Stimulated activated naive CD4-positive, alpha-beta T cell (primary cell): Measurements from ENCODE around the gene BANP.
"Not testable (repeated sequence)": the region's sequence is repeated elsewhere in the genome, so short reads cannot be mapped to it uniquely, and the experiment has no call there.

Experiments
- DNase-seq, 6 experiments: peaks; one replicate each; lab custom pipeline; 2025; lab: John Stamatoyannopoulos, UW

BANP gene

DNA sequence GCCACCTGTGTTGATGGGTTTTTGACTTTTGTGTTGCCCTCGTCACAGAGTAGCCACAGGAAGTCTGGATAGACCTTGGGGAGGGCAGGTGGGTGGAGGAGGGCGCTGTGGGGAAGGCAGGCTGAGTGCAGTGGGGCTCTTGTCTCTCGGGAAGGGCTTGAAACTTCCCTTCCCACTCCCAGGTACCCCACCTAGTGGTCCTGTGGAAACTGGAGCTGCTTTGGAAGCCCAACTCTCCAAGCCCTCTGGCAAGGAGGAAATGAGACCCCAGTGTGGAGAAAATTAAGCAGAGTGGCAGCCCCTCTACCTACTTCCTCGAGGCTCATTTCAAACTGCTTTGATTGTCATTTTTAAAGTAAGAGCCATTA, 24.1 kb upstream of the BANP start:
- DNase-seq: no peak

- no peak for DNase-seq
These were observed 21.2 kb upstream of the BANP start for GRCh38 chr16:87929986-87930385.

GRCh38 chr16:87930456-87930855, 20.8 kb upstream of the BANP start:
- DNase-seq: no peak

GRCh38 chr16:87931504-87931903, 19.7 kb upstream of the BANP start:
- no peak for DNase-seq

DNA sequence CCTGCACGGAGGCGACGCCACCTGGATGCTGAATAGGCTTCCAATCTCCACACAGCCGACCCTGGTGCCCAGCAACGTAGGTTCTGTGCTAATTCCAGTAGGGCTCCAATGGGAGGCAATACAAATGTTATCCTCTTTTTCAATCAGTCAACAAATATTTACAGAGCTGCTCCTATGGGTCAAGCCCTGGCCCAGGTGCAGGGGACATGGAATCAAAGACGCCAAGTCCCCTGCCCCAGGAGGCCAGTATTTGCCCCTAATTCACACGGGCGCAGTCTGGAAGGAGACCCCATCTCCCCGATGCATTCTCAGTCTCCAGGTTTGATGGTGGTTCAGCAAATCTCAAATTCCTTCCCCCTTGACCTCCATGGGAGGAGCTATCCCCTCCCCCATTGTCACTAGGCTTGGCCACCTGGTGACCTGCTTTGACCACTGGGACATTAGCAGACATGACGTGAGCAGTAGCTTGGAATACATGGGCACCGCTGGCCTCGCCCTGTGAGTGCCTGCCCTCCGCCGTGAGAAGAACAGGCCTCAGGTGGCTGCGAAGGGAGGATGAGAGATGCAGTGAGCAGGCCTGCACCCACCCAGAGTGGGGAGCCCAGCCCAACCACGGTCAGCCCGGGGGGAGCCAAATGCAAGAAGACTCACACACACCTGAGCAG, 18.6 kb upstream of the BANP start:
- not testable (repeated sequence) for DNase-seq

- DNase-seq: no peak
These were observed 18.1 kb upstream of the BANP start for GRCh38 chr16:87933140-87933495.

- DNase-seq: not testable (repeated sequence)
These were observed 16.3 kb upstream of the BANP start for GRCh38 chr16:87934752-87935425.

DNA sequence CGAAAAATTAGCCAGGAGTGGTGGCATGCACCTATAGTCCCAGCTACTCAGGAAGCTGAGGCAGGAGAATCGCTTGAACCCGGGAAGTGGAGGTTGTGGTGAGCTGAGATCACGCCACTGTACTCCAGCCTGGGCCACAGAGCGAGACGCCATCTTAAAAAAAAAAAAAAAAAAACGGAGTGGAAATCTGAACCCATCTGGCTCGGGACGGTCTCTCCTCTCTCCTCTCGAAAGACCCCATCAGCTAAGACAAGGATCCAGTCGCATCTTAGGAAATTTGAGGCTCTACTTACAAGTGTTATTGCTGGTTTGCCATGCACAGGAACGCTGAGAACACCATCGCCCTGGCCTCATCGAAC, 15.2 kb upstream of the BANP start:
- not testable (repeated sequence) for DNase-seq

GRCh38 chr16:87936375-87937230, 14.6 kb upstream of the BANP start, which contains the start of gene CA5A:
CA5A (minus strand) TSS chr16:87936529; CDS start chr16:87936450, 79 bp downstream.
- DNase-seq: no peak

GRCh38 chr16:87937231-87937542, 14.0 kb upstream of the BANP start:
- not testable (repeated sequence) for DNase-seq

- no peak for DNase-seq
These were observed 12.8 kb upstream of the BANP start for GRCh38 chr16:87938412-87938949.

DNA sequence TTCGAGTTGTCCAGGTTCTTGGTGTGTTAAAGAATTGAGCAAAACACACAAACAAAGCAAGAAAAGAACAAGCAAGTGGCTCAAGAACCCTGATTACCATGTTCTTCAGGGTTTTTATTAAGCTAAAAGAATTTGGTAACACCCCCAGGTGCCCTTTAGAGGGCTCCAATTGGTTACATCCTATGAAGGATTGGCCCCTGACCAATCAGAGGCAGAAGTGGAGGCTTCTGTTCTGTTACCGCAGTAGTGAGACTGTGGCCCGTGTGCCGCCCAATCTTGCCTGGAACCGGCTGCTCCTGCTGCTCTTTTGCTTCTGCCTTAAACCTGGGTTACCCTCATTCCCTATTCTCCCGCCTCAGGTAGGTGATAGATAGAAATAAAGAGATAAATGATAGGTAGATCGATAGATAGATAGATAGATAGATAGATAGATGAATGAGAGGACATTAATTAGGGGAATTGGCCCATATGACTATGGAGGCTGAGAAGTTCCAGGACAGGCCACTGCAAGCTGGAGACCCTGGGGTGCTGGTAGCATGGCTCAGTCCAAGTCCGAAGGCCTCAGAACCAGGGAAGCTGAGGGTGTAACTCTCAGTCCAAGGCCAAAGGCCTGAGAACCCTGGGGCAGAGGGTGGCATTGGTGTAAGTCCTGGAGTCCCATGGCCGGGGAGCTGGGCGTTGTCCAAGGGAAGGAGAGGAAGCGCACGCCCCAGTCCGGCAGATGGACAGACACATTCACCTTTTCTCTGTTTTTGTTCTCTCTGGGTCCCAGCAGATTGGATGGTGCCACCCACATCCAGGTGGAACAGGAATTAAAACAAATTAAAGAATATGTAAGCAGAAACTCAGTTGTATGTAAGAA, 11.4 kb upstream of the BANP start:
- no peak for DNase-seq

DNA sequence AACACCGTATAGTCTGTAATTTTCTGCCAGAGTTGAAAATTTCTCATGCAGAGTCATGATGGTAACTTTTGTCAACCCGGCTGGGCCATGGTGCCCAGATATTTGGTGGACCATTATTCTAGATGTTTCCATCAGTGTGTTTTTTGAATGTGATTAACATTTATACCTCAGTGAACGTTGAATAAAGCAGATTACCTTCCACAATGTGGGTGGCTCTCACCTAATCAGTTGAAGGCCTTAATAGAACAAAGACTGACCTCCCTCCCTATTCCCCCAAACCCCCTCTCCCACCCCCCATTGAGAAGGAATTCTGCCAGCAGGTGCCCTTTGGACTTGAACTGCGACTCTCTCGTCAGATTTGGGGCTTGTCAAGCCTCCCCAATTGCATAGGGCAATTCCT, 8.6 kb upstream of the BANP start:
- no peak for DNase-seq

GRCh38 chr16:87945351-87946042, 5.7 kb upstream of the BANP start:
- peak in 1 of 6 experiments; percentile 14 for DNase-seq

DNA sequence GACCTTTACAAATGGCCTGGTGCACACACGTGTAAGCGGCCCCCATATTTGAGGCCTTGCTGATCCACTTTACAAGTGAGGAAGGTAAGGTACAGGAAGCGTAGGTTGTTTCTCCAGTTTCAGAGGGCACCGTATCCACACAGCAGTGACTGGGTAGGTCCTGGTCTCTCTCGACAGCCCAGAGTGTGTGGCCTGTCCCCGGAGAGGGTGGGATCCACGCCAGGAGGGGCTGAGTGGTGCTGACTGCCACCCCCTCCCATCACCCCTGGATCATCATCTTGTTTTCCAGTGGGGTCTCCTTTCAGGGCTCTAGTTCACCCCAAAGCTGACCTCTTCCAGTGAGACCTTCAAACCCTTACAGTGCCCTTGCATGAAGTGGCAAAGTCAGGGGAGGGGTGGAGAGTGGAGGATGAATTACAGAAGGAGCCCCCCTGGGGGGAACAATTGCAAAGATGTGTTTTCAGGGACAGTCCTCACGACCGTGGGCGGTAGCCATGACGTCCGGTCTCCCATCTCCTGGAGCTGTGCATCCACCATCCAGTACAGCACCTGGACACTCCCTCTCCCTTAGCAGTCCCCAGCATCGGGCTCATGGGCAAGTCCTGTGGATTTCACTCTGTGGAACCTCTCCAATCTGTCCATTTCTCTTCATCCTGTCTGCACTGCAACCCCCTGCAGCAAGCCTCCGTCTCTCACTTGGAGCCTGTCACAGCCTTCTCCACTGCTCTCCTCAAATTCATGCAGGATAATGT, 4.5 kb upstream of the BANP start:
- no peak for DNase-seq

DNA sequence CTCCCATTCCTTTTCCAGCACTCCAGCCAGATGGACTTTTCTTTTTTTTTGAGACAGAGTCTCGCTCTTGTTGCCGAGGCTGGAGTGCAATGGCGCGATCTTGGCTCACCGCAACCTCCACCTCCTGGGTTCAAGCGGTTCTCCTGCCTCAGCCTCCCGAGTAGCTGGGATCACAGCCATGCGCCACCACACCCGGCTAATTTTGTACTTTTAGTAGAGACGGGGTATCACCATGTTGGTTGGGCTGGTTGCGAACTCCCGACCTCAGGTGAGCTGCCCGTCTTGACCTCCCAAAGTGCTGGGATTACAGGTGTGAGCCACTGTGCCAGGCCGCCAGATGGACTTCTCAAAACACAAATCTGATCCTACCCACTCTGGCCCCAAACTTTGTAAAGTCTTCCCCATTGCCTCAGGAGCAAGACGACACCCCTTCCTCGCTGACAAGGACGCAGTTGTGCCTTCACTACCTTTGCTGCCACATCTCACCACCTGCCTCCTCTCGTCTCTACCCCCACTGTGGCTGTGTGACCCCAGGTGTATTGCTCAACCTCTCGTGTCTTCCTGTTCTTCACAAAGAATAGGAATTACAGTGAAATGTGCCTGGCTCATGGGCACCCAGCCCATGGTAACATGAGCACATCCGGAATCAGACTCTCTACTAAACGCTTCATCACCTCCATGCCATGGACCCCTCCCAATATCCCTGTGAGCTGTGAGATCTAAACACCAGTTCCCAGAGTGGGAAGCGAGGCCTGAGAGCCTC, 3.7 kb upstream of the BANP start:
- no peak for DNase-seq

DNA sequence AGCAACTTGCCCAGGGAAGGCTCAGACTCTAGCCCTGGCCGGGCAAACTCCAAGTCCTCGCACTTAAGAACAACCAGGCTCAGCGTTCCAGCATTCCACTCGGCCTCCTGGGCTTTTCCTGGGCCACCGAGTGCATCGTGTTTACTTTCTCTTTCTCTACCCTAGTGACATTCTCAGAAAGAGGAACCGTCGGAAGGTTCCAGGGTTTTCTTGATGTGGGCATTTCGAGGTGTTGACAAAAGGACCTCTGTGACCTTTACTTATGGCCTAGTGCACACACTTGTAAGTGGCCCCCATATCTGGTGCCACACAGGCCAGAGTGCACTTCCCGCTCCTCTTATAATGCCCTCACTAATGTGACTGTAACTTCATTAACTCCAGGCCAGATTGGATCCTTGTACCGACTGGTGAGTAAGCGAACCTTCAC, 3.1 kb upstream of the BANP start:
- no peak for DNase-seq

DNA sequence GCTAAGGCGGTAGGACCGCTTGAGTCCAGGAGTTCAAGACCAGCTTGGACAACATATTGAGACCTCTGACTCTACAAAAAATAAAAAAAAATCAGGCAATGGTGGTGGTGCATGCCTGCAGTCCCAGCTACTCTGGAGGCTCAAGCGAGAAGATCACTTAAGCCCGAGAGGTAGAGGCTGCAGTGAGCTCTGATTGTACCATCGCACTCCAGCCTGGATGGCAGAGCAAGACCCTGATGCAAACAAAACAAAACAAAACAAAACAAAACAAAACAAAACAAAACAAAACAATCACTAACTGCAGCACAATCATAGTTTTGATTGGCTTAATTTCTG, 2.5 kb upstream of the BANP start:
- no peak for DNase-seq

DNA sequence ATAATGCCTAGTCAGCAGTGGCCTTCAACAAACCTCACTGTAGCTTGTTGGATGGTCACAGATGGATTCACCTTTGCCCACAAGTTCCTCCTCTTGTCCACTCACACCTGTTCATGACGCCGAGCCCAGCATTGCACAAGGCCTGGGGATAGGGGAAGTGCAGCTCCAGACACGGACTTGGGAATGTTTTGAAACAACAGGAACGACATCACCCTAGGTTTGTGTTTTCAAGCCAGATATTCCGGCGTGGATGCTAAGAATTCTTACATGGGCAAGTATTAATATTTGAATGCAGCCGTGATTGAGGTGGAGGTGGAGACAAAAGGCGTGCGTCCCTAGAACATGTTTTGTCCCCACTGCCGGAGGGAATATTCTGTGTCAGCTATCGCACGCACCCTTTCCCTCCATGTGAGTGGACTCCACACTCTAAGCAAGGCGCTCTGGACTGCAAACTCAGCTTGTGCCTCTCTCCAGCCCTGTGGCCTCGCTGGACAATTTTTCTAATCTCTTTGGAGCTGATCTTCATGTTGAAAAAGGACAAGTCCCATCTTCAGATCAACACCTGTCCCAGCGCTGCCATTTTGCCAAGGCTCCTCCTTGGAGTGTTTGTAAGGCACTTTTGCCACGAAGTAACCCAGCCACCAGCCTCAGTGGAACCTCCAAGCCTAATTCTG, 2.0 kb upstream of the BANP start:
- no peak for DNase-seq
